GM18520 (cell line): Measurements from ENCODE around the gene KANK2.

Experiments
- ATAC-seq: cut with Tn5 transposase; IDR thresholded peaks from one replicate; pipeline ENCODE4 v1.9.1; 2021; ENCODE audit not compliant: unreplicated experiment

The KANK2 gene

GRCh38 chr19:11197291-11198174 lies at the start of gene KANK2:
Gene KANK2, minus strand, starts transcription at chr19:11197545. Its CDS starts 3,034 bp downstream, at chr19:11194511.
- peak; percentile 52 for ATAC-seq

- no peak for ATAC-seq
These were observed 49.6 kb upstream of the KANK2 start for GRCh38 chr19:11246941-11247340.

- no peak for ATAC-seq
These were observed 47.7 kb upstream of the KANK2 start for GRCh38 chr19:11244846-11245589.

GRCh38 chr19:11243798-11244169 lies 46.4 kb upstream of the KANK2 start:
- ATAC-seq, result no peak

- ATAC-seq, result no peak
These were observed 45.8 kb upstream of the KANK2 start for GRCh38 chr19:11242864-11243797.

GRCh38 chr19:11242025-11242424 lies 44.7 kb upstream of the KANK2 start:
- no peak for ATAC-seq

GRCh38 chr19:11240008-11240444 lies 42.7 kb upstream of the KANK2 start:
- ATAC-seq, result no peak

- ATAC-seq, result no peak
These were observed 42.1 kb upstream of the KANK2 start, which contains the start of gene ANGPTL8 for GRCh38 chr19:11239377-11240000. Gene ANGPTL8, plus strand, starts transcription at chr19:11239619. Its CDS starts 19 bp downstream, at chr19:11239638.

- ATAC-seq, result no peak
These were observed 41.5 kb upstream of the KANK2 start for GRCh38 chr19:11238781-11239376.

GRCh38 chr19:11238041-11238440 lies 40.7 kb upstream of the KANK2 start:
- ATAC-seq, result no peak

GRCh38 chr19:11237321-11237720 lies 40.0 kb upstream of the KANK2 start:
- no peak for ATAC-seq

- no peak for ATAC-seq
These were observed 39.3 kb upstream of the KANK2 start for GRCh38 chr19:11236324-11237301.

- ATAC-seq, result no peak
These were observed 37.2 kb upstream of the KANK2 start for GRCh38 chr19:11234486-11235075.

- ATAC-seq, result no peak
These were observed 35.7 kb upstream of the KANK2 start for GRCh38 chr19:11233073-11233472.

- no peak for ATAC-seq
These were observed 35.2 kb upstream of the KANK2 start for GRCh38 chr19:11232555-11232954.

GRCh38 chr19:11230621-11231386 lies 33.5 kb upstream of the KANK2 start:
- no peak for ATAC-seq

- ATAC-seq, result no peak
These were observed 30.0 kb upstream of the KANK2 start for GRCh38 chr19:11227195-11227886.
